NOMO-1 (cell line): ENCODE data around the gene NXPH1.

Source experiments
- DNase-seq, 2 experiments: peaks; one replicate each; lab custom pipeline; 2025; ENCODE audit not compliant: unreplicated experiment in 2 of 2; lab: John Stamatoyannopoulos, UW

The NXPH1 gene

DNA sequence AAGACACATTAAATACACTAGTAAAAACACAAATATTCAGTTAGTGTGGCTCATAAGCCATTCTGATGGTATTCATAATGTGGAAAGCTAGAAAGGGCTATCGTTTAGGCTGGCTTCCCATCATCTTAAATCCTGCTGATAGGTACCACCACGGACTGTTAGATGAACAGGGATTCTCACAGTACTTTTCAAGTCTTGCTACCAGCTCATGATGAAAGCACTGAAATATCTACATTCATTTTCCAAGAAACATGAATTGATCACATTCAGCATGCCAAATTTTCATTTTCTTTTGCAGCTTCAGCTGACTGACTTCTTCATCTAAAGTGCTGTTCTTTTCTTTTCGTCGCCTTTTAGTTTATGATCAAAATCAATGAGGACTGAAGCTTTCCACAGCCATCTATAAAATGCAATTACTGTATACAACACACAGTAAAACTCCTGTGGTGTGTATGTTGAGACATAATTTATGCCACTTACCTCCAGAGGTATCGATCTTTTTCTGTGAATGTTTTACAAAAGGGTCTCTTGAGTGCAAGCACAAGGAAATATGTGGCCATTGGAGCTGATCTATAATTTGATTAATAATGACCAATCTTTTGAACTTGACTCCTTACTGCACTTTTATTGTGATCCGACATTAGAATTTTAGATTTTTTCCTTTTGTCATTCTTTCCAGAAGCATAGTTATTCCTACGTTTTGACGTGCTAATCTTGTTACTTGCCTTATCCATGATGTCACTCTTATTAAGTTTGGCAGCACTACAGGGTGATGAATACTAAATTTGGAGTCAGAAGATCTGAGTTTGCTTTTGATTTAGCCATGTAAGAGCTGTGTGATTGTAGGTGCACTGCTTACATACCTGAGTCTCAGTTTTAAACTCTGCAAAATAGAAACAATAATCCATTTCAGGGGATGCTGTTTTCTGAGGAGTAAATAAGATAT is 58.4 kb downstream of the NXPH1 start:
- DNase-seq, result no peak

DNA sequence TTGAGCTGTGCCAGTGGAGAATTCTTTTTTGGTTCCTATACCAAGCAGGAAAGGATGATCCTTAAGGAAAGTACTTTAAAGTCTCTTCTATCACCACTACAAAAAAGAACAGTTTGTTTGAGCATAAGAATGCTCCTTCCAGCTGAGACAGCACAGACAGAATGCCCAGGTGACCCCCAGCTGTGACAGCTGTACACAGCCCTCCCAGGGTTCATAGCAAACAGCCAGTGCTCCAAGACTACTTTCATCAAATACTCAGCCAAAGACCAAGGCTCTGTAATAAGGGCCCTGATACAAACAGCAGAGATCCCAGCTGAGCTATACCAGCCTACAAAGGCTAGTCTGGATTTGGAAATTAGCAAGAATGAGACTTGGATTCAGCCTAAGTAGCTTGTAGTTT is 65.7 kb downstream of the NXPH1 start:
- no peak for DNase-seq

DNA sequence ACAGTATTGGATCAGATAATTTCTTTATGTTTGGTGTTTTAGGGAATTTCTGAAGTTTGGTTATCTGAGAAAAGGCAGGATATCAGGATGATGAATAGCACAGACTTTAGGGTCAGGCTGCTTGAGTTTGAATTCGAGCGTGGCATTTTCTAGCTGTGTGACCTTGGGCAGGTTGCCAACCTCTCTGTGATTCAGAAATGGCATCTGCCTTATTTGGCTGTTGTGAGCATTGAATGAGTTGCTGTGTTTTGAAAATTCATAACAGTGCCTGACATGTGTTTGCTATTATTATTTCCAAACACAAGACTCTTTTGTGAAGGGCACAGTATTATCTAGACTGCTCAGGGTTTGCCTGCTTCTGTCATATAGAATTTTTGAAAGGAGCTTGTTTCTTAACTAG is 66.9 kb downstream of the NXPH1 start:
- DNase-seq, result no peak

DNA sequence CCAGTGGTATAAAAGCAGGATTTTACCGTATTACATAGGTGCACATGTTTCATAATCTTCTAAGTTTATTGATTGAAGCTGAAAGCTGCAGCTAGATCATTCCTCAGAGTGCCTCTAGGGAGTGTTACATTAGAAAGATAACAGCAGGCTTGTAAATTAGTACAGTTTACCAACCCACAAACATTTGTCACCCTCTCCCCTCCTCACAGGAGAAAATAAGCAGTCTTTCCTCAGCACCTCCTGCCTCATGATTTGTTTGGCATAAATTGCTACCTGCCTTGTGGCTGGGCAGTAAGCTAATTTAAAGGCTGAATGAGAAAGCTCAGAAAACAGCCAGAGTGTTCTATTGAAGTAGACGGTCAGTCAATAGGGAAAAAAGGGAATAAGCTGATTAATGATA is 74.2 kb downstream of the NXPH1 start:
- no peak for DNase-seq

DNA sequence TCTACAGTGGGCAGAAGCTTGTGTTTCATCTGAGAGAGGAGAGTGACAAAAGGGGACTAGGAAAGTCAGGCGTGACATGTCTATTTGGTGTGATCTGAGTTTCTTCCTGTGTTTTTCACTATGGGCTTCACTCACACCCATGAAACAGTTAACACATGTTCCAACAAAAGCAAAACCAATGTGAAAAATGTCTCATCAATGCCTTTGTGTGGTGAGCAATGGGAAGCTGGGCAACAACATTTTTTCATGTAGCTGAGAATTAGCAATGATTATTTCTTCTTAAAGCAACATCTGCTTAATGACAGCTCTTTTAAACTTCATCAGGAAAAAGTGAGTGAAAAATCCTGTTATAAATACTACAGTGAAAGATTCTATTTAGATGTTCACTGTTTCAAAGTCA is 76.2 kb downstream of the NXPH1 start:
- no peak for DNase-seq

DNA sequence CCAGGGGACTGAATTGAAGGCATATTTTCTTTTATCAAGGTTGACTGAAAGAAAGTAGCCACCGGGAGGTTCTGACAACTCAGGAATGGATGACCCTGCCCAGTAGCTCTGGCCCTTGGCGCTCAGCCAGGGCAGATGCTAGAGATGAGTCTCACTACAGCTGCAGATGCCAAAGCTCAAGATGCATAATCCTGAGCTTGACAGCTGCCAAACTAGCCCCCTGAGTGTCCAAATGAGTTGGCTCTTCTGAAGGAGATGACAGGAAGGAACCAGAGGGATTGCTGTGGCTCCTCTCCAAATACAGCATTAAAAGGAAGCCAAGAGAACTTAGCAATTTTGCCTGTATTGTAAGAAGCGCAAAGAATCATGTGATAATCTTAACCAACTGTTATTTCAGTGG is 78.4 kb downstream of the NXPH1 start:
- DNase-seq, result no peak

DNA sequence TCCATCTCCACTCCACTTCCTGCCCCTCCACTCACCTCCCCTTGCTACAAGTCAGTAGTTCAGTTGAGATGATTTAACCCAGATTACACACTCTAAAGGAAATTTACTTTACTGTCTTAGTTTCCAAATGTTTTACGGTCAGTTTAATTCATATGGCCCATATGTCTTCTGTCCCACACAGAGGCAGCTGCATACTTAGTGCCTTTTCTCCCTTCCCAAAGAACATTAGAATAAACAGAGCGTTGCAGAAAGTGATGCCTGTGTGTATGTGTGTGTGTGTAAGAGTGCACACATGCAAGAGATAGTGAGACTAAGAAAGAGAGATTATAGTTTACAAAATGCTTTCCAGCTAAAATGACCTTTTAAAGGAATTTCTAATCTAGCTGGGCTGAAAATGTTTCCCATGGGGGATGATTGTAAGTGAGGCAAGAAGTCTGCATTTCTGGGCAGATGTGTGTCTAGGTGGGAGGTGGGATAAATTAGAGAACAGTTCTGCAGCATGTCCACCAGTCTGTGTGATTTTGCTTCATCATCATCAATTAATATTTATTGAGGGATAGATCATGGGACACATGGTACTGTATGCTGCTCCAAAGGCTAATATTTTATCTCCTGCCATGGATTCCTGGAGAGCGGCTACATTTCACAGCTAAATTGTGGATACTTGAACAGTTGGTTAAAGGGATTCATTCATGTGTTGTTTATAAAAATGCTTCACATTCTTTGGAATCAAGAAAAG is 81.5 kb downstream of the NXPH1 start:
- no peak for DNase-seq

DNA sequence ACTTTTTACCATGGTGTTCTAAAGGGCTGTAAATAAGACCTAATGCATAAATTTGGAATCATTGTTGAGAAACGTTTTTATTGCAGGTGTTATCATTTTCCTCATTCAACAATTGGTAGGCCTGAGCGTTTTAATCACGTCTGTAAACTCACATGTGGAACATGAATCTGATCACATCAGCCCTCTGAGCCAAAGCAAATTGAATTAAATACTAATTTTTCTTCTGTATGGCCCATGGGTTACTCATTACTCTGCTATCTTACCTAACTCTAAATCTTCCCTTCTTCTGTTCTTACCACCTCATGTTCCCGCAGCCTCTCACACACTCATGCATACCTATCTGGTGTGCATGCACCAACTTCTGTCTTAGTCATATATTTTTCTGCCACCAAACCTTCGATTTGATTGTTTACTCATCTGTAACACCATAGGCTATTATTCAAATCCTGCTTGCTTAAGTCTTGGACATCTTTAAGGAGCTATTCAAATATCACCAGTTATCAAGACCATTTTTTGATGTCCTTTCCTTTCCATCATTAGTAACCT is 82.3 kb downstream of the NXPH1 start:
- no peak for DNase-seq

DNA sequence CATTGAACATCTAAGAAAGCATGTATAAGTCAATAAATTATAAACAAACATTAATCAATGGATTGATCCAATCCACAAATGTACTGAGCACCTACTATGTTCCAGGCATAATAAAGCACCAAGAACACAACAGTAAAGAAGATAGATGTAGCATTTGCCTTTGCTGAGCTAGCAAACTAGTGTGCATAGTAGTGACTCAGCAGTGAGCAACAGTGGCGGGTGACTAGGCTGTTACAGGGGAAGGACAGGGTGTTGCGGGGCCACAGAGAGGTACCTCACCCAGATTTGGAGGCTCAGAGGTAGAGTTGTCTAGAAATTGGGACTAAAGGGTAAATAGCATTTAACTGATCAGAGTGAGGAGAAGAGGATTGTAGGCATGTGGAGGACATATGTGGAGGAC is 83.6 kb downstream of the NXPH1 start:
- DNase-seq, result no peak

DNA sequence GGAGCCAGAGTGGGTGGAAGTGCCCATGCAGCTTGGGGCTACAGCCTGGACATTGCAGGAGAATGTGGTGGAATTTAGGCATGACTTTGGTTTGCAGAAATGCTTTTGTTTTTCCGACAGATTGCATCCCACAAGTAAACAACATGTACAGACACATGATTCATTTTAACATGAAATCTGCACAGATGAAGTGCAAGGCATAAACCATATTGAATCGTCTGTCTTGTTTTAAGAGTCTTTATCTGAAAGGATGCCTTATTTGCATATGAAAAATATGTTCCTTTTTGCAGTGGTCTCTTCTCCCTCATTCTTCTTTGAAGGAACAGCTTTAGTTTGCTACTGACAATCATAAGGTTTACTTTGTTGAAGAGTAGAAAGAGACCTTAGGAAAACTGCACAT is 94.9 kb downstream of the NXPH1 start:
- DNase-seq, result no peak

DNA sequence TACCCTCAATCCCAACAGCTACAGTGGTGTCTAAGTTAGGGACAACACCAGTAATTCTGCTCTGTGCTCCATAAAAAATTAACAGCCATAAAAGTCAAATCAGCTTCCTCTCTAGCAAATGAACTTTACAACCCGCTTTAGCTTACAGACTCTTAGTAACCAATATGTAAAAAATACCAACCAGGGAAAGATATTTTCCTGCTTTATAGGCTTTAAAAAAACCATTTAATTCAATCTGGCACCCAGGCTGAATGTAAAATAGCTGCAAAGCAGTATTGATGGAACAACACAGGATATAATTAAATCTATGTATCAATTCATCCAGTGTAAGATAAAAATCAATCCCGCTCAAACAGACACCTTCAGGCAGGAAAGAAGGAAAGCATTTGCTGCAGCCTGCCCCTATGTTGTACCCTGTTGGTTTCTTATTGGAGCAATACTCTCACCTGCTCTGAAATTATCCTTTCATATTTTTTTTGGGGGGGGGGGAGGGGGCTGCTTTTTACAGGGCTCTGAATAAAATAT is 98.6 kb downstream of the NXPH1 start:
- no peak for DNase-seq

DNA sequence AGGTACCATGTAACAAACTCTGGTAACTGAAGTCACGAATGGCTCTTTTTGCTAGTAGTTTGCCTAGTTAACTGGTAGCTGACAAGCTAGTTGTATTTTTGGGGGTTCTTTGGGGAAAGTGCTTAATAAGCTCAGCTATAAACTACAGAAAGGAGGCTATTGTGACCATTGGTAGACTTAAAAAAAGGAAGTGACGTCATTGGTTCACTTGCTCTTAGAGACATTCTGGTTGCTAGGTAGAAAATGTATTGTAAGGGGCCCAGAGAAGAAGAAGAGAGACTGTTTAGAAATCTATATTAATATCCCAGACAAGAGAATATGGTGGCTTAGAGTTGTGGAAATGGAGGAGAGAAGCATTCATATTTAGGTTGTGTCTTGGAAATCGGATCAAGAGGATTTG is 103.0 kb downstream of the NXPH1 start:
- DNase-seq, result no peak

DNA sequence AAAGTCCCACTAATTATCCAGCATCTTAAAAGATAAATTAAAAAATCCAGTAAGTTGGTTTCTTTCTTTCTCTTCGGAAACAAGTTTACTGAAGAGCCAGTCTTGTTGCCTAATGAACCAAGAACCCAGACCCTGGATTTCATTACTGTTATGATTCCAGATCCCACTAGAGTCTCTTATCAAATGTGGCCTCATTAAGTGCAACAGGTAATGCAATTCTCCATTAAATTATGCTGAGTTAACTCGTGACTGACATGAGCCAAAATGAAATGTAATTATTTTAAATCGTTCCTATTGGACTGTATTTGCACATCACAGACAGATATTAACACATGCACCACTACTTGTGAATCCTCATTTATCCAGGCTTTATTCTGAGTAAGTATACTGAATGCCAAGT is 115.6 kb downstream of the NXPH1 start:
- no peak for DNase-seq

DNA sequence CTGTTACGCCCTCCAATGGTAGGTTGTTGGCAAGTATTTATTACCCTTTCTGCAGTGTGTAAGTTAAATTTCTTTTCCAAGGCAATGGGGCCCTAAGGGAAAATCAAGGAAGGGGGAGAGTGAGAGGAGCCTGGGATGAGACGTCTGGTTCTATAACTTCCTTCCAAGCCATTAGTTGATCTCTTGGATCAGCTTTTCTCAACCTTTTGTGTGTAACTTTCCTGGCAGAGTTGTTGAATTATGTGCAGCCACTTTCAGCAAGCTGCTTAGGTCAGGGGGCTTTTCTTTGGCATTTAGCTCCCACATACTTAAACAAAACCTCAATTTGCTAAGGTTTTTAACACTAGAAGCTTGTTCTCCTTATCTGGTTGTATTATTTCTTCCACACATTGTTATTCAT is 127.1 kb downstream of the NXPH1 start:
- no peak for DNase-seq

DNA sequence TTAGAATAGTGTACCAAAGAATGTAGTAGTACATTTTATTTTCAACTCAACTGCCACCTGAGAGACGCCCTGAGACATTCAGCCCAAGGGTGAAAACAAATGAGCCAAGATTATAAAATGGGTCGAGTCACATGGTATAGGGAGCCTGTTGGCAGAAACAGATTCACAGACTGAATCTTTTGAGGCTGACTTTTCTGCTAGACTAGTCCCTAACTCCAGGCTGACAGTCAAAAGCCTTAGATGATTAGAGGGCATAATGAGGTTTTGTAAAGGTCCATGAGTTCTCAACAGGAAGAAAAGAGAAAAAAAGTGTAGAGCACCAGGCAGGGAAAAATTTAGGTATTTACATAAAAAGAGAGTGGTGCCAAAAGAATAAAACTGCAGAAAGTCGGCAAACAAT is 128.0 kb downstream of the NXPH1 start:
- no peak for DNase-seq

DNA sequence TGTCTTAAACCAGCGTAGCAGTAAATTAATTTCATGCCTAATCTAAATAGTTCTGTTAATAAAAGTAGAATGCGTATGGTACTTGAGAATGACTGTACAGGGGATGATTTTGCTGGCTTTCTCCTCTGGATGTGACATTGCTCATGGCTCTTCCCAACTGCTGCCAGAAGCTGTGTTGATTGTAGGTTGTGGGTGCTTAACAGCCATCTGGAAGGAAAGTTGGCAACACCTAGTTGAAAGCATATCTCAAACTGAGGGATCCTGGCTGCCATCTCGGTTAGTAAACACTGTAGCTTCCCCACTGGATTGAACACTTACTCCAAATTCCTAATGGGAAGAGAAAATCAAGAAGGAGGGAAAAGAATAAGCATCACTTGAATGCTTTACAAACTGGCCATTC is 130.9 kb downstream of the NXPH1 start:
- no peak for DNase-seq

DNA sequence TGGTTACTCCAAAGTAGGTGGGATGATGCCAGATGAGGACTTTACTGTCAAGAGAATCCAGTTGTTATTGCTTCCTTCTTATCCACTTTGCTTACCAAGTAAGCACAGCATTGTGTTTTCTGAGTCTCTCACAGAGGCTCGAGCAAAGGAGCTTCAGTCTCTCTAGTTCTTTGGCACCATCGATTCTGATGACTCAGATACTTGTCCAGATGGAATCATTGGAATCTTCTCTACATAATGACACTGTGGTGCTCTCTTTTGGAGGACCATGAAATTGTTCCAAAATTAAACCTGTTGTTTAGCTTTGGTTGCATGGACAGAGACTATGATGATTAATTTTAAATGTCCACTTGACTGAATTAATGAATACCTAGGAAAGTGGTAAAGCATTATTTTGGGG is 132.6 kb downstream of the NXPH1 start:
- DNase-seq, result no peak

DNA sequence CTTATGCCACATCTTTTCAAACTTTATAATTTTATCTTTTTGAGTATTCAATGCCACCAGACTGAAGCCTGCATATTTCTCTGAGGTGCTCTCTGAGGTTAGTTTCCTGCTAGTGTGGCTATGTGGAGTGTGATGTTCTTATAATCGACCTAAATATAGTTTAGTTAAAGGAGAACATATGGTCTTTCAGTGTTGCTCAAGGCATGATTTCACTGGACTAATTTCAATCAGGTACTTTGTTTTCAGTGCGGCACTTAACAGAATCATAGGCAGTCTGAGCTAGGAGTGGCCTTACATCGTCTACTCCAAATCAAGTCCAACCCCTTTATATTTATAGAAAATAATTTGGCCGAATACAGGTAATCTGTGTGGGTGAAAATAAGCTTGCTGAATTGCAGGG is 134.2 kb downstream of the NXPH1 start:
- DNase-seq, result no peak

DNA sequence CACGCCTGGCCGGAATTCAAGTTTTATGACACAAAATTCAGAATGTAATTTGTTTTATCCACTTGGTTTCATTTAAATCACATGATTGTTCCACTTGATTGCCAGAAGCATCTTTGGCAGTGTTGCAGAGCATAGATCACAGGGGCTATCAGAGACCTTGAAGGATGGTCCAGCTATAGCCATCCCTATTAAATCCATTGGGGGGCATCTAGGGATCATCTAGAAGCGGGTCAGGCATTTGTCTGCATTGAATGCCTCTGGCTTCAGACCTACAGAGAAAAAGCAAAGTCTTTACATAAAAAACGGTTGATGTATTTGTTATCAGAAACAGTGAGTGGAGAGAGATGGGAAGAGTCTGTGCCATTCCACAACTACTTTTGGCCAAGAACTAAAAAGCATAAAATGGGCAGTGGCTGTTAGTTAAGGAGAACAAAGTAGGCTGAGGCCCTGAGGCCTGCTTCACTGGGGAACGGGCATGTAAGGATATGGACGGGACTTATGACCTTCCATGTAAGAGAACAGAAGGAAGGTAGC is 146.3 kb downstream of the NXPH1 start:
- no peak for DNase-seq

DNA sequence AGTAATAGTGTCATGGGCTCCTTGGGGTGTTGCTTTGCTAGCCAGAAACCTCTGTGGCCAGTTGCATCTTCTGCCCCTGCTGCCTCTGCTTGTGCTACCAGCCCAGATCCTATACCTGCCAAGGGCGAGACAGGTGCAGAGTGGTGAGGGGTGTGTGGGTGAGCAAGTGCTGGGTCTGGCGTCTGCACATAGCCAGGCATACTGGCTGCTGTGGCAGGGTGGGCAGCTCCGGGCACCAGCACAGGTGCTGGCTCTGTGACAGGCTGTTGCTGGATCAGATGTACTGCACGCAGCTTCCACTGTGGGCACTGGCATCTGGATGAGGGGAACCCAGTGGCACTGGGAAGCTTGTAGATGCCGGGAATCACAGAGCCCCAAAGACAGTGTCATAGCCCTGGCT is 148.4 kb downstream of the NXPH1 start:
- no peak for DNase-seq

DNA sequence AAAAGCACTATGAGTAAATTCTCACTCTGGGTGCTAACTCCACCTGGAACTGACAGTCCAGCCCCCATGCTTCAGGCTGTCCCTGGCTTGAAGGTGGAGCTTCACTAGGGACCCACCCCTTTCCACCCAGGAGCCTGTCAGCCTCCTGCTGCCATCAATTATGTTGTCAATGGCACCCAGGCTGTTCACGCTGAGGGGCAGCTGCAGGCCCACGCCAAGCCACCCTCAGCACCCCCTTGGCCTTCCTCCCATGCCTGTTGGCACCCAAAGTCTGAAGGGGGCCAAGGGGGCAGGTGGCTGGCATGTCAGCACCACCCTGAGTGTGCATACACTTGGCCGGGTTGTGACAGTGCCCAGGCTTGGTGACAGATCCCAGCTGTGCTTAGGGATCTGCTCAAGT is 149.3 kb downstream of the NXPH1 start:
- DNase-seq, result no peak
